ENCODE measurements around the gene ST7. TPM values are rescaled to one million over a fixed set of nuclear protein-coding genes. Genes with fewer than 3 reads are reported as not detected.

ST7 gene
- total RNA-seq, 2 experiments from 2014 or later = 4.9 to 5.4 TPM

DNA sequence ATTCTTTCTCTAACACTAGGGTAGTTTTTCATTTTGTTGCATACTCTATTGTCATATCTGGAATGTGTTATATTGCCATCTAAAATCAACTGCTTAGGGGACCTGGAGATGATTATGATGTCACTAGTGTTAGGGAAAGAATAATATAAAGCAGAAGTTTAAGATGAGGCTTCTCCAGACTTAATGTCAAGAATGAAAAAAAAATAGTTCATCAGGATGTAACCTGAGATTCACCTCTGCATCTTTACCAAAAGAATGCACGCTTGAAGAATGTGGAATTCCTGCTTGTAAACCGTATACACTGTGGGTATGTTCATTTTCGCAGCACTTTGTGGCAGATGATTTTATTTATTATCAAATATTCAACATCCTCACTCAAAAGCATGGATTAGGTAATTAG is 184.6 kb downstream of the ST7 start:
- H3K36me3 ChIP-seq (ENCODE audit: insufficient read depth, low read length) = no peaks in the 10 kb centered on the region
- Mint-ChIP-seq H3K4me3 (no peak overlapping the region), H3K36me3 (ENCODE audit: low read depth) (no peaks in the 10 kb centered on the region), H3K27ac (no peak overlapping the region), H3K4me1 (ENCODE audit: low read depth) (no peaks in the 10 kb centered on the region), H3K27me3 (no peaks in the 10 kb centered on the region), H3K9me3 (no peaks in the 10 kb centered on the region)
- intact Hi-C loops (cut with DNase I, micrococcal nuclease) = no loop called here
- no peak overlapping the region for H3K27ac ChIP-seq (ENCODE audit: low read depth in 1 of 2, low read length in 2 of 2)
- DNase-seq = no peak
- H3K9me3 ChIP-seq (ENCODE audit: control insufficient read depth in 1 of 2, insufficient read depth in 1 of 2, low read length in 2 of 2) = no peaks in the 10 kb centered on the region
- POLR2A ChIA-PET = no interaction called here
- no peak for ATAC-seq (ENCODE audit: poor library complexity)
- no peaks in the 10 kb centered on the region for H3K27me3 ChIP-seq (ENCODE audit: control insufficient read depth in 1 of 2, insufficient read depth in 2 of 2, low read length in 2 of 2)
- H3K4me1 ChIP-seq (ENCODE audit: insufficient read depth, low read length) = no peaks in the 10 kb centered on the region
- no peak overlapping the region for H3K4me3 ChIP-seq (ENCODE audit: low read length)
- CTCF ChIA-PET = no interaction called here
- TF ChIP-seq, protein P1, sequence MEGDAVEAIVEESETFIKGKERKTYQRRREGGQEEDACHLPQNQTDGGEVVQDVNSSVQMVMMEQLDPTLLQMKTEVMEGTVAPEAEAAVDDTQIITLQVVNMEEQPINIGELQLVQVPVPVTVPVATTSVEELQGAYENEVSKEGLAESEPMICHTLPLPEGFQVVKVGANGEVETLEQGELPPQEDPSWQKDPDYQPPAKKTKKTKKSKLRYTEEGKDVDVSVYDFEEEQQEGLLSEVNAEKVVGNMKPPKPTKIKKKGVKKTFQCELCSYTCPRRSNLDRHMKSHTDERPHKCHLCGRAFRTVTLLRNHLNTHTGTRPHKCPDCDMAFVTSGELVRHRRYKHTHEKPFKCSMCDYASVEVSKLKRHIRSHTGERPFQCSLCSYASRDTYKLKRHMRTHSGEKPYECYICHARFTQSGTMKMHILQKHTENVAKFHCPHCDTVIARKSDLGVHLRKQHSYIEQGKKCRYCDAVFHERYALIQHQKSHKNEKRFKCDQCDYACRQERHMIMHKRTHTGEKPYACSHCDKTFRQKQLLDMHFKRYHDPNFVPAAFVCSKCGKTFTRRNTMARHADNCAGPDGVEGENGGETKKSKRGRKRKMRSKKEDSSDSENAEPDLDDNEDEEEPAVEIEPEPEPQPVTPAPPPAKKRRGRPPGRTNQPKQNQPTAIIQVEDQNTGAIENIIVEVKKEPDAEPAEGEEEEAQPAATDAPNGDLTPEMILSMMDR (IDR thresholded peaks at IDR 0.05) = no peak

DNA sequence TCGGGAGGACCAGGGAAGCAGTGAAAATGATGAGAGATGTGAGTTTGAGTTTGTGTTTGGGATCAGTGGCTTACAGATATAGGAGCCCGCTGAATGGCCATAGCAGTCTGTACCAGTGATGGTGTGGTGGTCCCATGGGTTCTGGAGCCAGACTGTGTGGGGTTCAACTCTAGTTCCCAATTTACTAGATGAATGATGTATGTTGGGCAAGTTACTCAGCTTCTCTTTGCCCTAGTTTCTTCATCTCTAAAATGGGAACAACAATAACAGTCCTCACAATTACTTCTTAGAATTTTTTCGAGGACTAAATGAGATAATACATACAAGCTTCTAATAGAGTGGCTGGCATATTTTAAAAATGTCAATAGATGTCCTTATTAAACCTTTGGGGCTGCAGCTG is 185.2 kb downstream of the ST7 start:
- Mint-ChIP-seq H3K27me3 (no peaks in the 10 kb centered on the region), H3K4me3 (no peak overlapping the region), H3K9me3 (no peaks in the 10 kb centered on the region), H3K36me3 (ENCODE audit: low read depth) (no peaks in the 10 kb centered on the region), H3K4me1 (ENCODE audit: low read depth) (no peaks in the 10 kb centered on the region), H3K27ac (no peak overlapping the region)
- Histone ChIP-seq H3K27ac (ENCODE audit: low read depth in 1 of 2, low read length in 2 of 2) (no peak overlapping the region), H3K27me3 (ENCODE audit: control insufficient read depth in 1 of 2, insufficient read depth in 2 of 2, low read length in 2 of 2) (no peaks in the 10 kb centered on the region), H3K36me3 (ENCODE audit: insufficient read depth, low read length) (no peaks in the 10 kb centered on the region), H3K4me3 (ENCODE audit: low read length) (no peak overlapping the region), H3K9me3 (ENCODE audit: control insufficient read depth in 1 of 2, insufficient read depth in 1 of 2, low read length in 2 of 2) (no peaks in the 10 kb centered on the region), H3K4me1 (ENCODE audit: insufficient read depth, low read length) (no peaks in the 10 kb centered on the region)
- ATAC-seq (ENCODE audit: poor library complexity) (no peak), DNase-seq (no peak)
- CTCF ChIA-PET = interaction anchor here (0.9 kb wide), 1 partner anchor 11 kb away, joined by 5 read pairs; no protein-coding TSS in a partner anchor
- intact Hi-C loops (cut with DNase I, micrococcal nuclease) = no loop called here
- POLR2A ChIA-PET = no interaction called here
- TF ChIP-seq, protein P1 (IDR thresholded peaks at IDR 0.05) = no peak

DNA sequence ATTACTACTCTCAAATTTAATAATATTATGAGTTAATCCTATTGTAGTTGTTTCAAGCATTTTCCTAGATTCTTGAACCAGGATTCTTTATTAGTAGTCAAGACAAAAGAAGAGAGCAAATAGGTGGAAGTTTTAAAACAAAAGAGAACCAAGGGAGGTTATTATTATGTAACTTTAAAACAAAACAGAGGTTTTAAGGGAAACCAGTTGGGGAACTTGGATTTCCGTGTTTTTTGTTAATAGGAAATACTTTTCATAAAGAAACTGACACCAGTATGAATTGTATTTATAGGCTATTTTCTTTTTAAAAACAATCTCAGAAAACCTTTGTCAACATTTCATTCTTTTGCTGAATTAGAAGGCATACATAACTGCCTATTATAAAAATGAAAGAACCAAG is 185.7 kb downstream of the ST7 start:
- POLR2A ChIA-PET = no interaction called here
- CTCF ChIA-PET = interaction anchor here (0.9 kb wide), 1 partner anchor 10 kb away, joined by 5 read pairs; no protein-coding TSS in a partner anchor
- H3K27ac ChIP-seq (ENCODE audit: low read depth in 1 of 2, low read length in 2 of 2) = no peak overlapping the region
- H3K36me3 ChIP-seq (ENCODE audit: insufficient read depth, low read length) = no peaks in the 10 kb centered on the region
- no peaks in the 10 kb centered on the region for H3K4me1 ChIP-seq (ENCODE audit: insufficient read depth, low read length)
- H3K4me3 Mint-ChIP-seq = no peak overlapping the region
- no peaks in the 10 kb centered on the region for H3K36me3 Mint-ChIP-seq (ENCODE audit: low read depth)
- no peak overlapping the region for H3K27ac Mint-ChIP-seq
- no peak for DNase-seq
- no peaks in the 10 kb centered on the region for H3K4me1 Mint-ChIP-seq (ENCODE audit: low read depth)
- H3K9me3 ChIP-seq (ENCODE audit: control insufficient read depth in 1 of 2, insufficient read depth in 1 of 2, low read length in 2 of 2) = no peaks in the 10 kb centered on the region
- H3K4me3 ChIP-seq (ENCODE audit: low read length) = no peak overlapping the region
- TF ChIP-seq, protein P1 (IDR thresholded peaks at IDR 0.05) = no peak
- intact Hi-C loops (cut with DNase I, micrococcal nuclease) = no loop called here
- H3K9me3 Mint-ChIP-seq = no peaks in the 10 kb centered on the region
- no peaks in the 10 kb centered on the region for H3K27me3 Mint-ChIP-seq
- H3K27me3 ChIP-seq (ENCODE audit: control insufficient read depth in 1 of 2, insufficient read depth in 2 of 2, low read length in 2 of 2) = no peaks in the 10 kb centered on the region
- no peak for ATAC-seq (ENCODE audit: poor library complexity)
